ENCODE data around the gene ZNF771.
"Not testable (repeated sequence)": the region's sequence is repeated elsewhere in the genome, so short reads cannot be mapped to it uniquely, and the experiment has no call there.

Gene ZNF771

GRCh38 chr16:30381291-30382041, 25.9 kb upstream of the ZNF771 start:
- Histone ChIP-seq H4K20me1 (no peaks in the 10 kb centered on the region), H3K27me3 (no peaks in the 10 kb centered on the region), H3K4me3 (peak overlapping the region; percentile 66), H3K27ac (peak overlapping the region; percentile 95), H3K9ac (peak overlapping the region; percentile 72), H3K4me1 (peaks cover 63% of the 10 kb centered on the region), H3K9me3 (no peaks in the 10 kb centered on the region), H3K4me2 (peak overlapping the region; percentile 100), H3K36me3 (no peaks in the 10 kb centered on the region)
- no peak for TF ChIP-seq Cebpa-rat (IDR thresholded peaks at IDR 0.05)

- Histone ChIP-seq H3K27ac (peak within 1 kb of the TSS; percentile 95), H3K36me3 (no peaks in the 10 kb centered on the region), H3K4me1 (peaks cover 55% of the 10 kb centered on the region), H3K9ac (peak within 1 kb of the TSS; percentile 72), H3K4me3 (peak within 1 kb of the TSS; percentile 66), H3K27me3 (no peaks in the 10 kb centered on the region), H3K9me3 (no peaks in the 10 kb centered on the region), H4K20me1 (no peaks in the 10 kb centered on the region), H3K4me2 (peak within 1 kb of the TSS; percentile 100)
- TF ChIP-seq Cebpa-rat (IDR thresholded peaks at IDR 0.05), result no peak
Observed at GRCh38 chr16:30382111-30382881, 25.1 kb upstream of the ZNF771 start, which contains the start of gene SEPTIN1. Gene SEPTIN1, minus strand, starts transcription at chr16:30382561. Its CDS starts 19 bp downstream, at chr16:30382542.

- H3K9ac ChIP-seq, result no peak overlapping the region
- H4K20me1 ChIP-seq, result no peaks in the 10 kb centered on the region
- H3K27me3 ChIP-seq, result no peaks in the 10 kb centered on the region
- H3K27ac ChIP-seq, result peak overlapping the region; percentile 95
- H3K4me3 ChIP-seq, result no peak overlapping the region
- H3K4me2 ChIP-seq, result peak overlapping the region; percentile 100
- no peaks in the 10 kb centered on the region for H3K9me3 ChIP-seq
- no peaks in the 10 kb centered on the region for H3K36me3 ChIP-seq
- H3K4me1 ChIP-seq, result peaks cover 58% of the 10 kb centered on the region
- no peak for TF ChIP-seq Cebpa-rat (IDR thresholded peaks at IDR 0.05)
Observed at GRCh38 chr16:30383521-30383920, 23.9 kb upstream of the ZNF771 start.

DNA sequence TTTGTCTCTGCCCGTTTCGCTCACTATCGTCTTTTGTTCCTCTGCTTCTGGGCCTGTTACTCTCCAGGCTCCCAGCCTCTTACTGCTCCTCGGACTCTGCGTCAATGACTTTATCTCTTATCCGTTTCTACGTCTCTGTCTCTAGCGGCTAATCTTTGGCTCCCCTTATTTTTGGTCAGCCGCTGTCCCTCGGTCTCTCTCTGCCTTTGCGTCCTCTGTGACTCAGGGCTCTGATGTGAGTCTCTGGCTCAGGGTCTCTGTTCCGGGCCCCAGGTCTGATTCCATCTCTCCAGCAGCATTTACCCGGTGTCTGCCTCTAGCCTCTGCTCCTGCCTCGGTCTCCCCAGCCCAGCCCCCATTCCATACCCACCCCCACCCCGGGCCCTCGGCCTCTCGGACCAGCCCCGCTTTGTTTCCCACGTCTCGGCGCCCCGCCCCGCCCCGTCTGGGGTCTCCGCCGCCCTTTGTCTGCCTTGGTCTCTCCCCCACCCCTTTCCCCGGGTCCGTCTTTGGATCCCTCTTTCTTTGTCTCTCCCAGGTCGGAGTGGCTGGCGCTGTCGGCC, 12.7 kb upstream of the ZNF771 start:
- Histone ChIP-seq H3K36me3 (peaks cover 25% of the 10 kb centered on the region), H3K27ac (peak overlapping the region; percentile 87), H3K4me1 (peaks cover 61% of the 10 kb centered on the region), H4K20me1 (peaks cover 25% of the 10 kb centered on the region), H3K9ac (peak overlapping the region; percentile 90), H3K4me3 (peak overlapping the region; percentile 99), H3K9me3 (no peaks in the 10 kb centered on the region), H3K4me2 (peak overlapping the region; percentile 94), H3K27me3 (no peaks in the 10 kb centered on the region)
- no peak for TF ChIP-seq Cebpa-rat (IDR thresholded peaks at IDR 0.05)

GRCh38 chr16:30395155-30395991, 12.0 kb upstream of the ZNF771 start, which contains the start of gene ZNF48:
Gene ZNF48, plus strand, starts transcription at chr16:30395420. Its CDS starts 375 bp downstream, at chr16:30395795.
- peak within 1 kb of the TSS; percentile 94 for H3K4me2 ChIP-seq
- peaks cover 25% of the 10 kb centered on the region for H4K20me1 ChIP-seq
- peak within 1 kb of the TSS; percentile 87 for H3K27ac ChIP-seq
- H3K27me3 ChIP-seq, result no peaks in the 10 kb centered on the region
- H3K4me1 ChIP-seq, result peaks cover 63% of the 10 kb centered on the region
- no peaks in the 10 kb centered on the region for H3K9me3 ChIP-seq
- peaks cover 25% of the 10 kb centered on the region for H3K36me3 ChIP-seq
- H3K9ac ChIP-seq, result peak within 1 kb of the TSS; percentile 90
- peak within 1 kb of the TSS; percentile 99 for H3K4me3 ChIP-seq
- TF ChIP-seq Cebpa-rat (IDR thresholded peaks at IDR 0.05), result no peak

- H3K4me1 ChIP-seq, result peaks cover 61% of the 10 kb centered on the region
- peak overlapping the region; percentile 99 for H3K4me3 ChIP-seq
- H3K27me3 ChIP-seq, result no peaks in the 10 kb centered on the region
- H3K27ac ChIP-seq, result peak overlapping the region; percentile 87
- H3K36me3 ChIP-seq, result peaks cover 25% of the 10 kb centered on the region
- no peaks in the 10 kb centered on the region for H3K9me3 ChIP-seq
- TF ChIP-seq Cebpa-rat (IDR thresholded peaks at IDR 0.05), result no peak
- peak overlapping the region; percentile 94 for H3K4me2 ChIP-seq
- peaks cover 25% of the 10 kb centered on the region for H4K20me1 ChIP-seq
- H3K9ac ChIP-seq, result peak overlapping the region; percentile 90
Observed at GRCh38 chr16:30395992-30396585, 11.3 kb upstream of the ZNF771 start.

GRCh38 chr16:30396627-30397026, 10.8 kb upstream of the ZNF771 start:
- not testable (repeated sequence) for H3K9me3 ChIP-seq, H3K27me3 ChIP-seq, H3K27ac ChIP-seq
- H3K4me3 ChIP-seq, result peak overlapping the region; percentile 99
- H3K4me1 ChIP-seq, result peaks cover 66% of the 10 kb centered on the region
- H3K36me3 ChIP-seq, result peaks cover 25% of the 10 kb centered on the region
- peaks cover 25% of the 10 kb centered on the region for H4K20me1 ChIP-seq
- peak overlapping the region; percentile 87 for H3K9ac ChIP-seq
- peak overlapping the region; percentile 94 for H3K4me2 ChIP-seq

GRCh38 chr16:30397056-30397455, 10.3 kb upstream of the ZNF771 start:
- peak overlapping the region; percentile 59 for H3K27ac ChIP-seq
- H4K20me1 ChIP-seq, result peaks cover 25% of the 10 kb centered on the region
- peaks cover 25% of the 10 kb centered on the region for H3K36me3 ChIP-seq
- peak overlapping the region; percentile 87 for H3K9ac ChIP-seq
- H3K4me2 ChIP-seq, result peak overlapping the region; percentile 94
- H3K9me3 ChIP-seq, result no peaks in the 10 kb centered on the region
- peaks cover 71% of the 10 kb centered on the region for H3K4me1 ChIP-seq
- H3K27me3 ChIP-seq, result no peaks in the 10 kb centered on the region
- peak overlapping the region; percentile 99; the same call in 1 of the 2 replicates for H3K4me3 ChIP-seq
- no peak for TF ChIP-seq Cebpa-rat (IDR thresholded peaks at IDR 0.05)
